Measurements from ENCODE around the gene ZNF813. TPM values are rescaled to one million over a fixed set of nuclear protein-coding genes. Genes with fewer than 3 reads are reported as not detected.

ZNF813 gene
- total RNA-seq, 1 experiment from 2014 or later, result 0.61 TPM

DNA sequence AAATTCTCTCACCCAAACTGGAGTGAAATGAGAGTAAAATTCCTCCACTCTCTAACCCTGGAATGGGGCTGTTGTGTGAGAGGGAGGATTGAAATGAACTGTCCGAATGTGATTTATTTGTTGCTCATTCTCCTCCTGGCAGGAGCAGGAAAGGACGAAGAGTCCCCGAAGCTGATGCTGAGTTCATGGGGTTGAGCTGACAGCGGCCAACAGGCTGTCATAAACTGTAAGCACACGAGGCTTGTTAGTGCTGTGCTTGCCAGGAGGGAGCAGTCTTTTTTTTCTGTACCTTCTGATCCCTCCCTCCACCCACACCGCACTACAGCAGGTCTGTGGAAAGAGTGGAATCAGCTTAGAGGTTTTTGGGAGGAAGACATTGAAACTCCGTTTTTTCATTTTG lies 37.4 kb downstream of the ZNF813 start:
- H3K36me3 Mint-ChIP-seq (ENCODE audit: insufficient read depth, unreplicated experiment), result no peaks in the 10 kb centered on the region

DNA sequence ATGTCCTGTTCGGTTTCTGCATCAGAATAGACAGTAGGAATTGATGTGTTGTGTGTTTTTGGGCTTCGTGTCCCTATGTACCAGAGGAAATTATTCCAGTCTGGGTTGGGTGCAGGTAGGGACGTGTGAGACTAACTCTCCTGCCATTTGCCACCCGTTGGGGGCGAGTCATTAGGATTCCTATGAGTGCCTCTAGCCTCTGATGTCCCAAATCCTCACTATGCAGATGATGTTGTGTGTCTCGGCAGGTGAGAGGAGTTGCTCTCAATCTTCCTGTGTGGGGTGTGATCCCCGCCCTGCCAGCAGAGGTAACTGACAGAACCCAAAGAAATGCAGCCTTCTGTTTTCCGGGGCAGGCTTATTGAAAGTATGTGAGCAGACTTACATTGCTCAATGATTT lies 39.2 kb downstream of the ZNF813 start:
- POLR2A ChIA-PET, result no interaction called here
- intact Hi-C loops (cut with micrococcal nuclease), result no loop called here
- Mint-ChIP-seq H3K9me3 (ENCODE audit: unreplicated experiment) (peaks cover 20% of the 10 kb centered on the region), H3K4me1 (ENCODE audit: insufficient read depth, unreplicated experiment) (no peaks in the 10 kb centered on the region), H3K27ac (ENCODE audit: low read depth, unreplicated experiment) (no peak overlapping the region), H3K4me3 (ENCODE audit: unreplicated experiment) (no peak overlapping the region), H3K36me3 (ENCODE audit: insufficient read depth, unreplicated experiment) (no peaks in the 10 kb centered on the region), H3K27me3 (ENCODE audit: insufficient read depth, unreplicated experiment) (no peaks in the 10 kb centered on the region)
- DNase-seq (ENCODE audit: unreplicated experiment), result no peak
- CTCF ChIA-PET, result no interaction called here
- TF ChIP-seq, protein P1, sequence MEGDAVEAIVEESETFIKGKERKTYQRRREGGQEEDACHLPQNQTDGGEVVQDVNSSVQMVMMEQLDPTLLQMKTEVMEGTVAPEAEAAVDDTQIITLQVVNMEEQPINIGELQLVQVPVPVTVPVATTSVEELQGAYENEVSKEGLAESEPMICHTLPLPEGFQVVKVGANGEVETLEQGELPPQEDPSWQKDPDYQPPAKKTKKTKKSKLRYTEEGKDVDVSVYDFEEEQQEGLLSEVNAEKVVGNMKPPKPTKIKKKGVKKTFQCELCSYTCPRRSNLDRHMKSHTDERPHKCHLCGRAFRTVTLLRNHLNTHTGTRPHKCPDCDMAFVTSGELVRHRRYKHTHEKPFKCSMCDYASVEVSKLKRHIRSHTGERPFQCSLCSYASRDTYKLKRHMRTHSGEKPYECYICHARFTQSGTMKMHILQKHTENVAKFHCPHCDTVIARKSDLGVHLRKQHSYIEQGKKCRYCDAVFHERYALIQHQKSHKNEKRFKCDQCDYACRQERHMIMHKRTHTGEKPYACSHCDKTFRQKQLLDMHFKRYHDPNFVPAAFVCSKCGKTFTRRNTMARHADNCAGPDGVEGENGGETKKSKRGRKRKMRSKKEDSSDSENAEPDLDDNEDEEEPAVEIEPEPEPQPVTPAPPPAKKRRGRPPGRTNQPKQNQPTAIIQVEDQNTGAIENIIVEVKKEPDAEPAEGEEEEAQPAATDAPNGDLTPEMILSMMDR (IDR thresholded peaks at IDR 0.05; ENCODE audit: unreplicated experiment), result no peak
- BruUV-seq (replicated peaks), result no TSS peak

More for the DNA sequence above, 37.4 kb downstream of the ZNF813 start:
- DNase-seq (ENCODE audit: unreplicated experiment), result no peak
- Mint-ChIP-seq H3K27ac (ENCODE audit: low read depth, unreplicated experiment) (no peak overlapping the region), H3K4me3 (ENCODE audit: unreplicated experiment) (no peak overlapping the region), H3K27me3 (ENCODE audit: insufficient read depth, unreplicated experiment) (no peaks in the 10 kb centered on the region), H3K9me3 (ENCODE audit: unreplicated experiment) (peaks cover 27% of the 10 kb centered on the region), H3K4me1 (ENCODE audit: insufficient read depth, unreplicated experiment) (no peaks in the 10 kb centered on the region)
- CTCF ChIA-PET, result interaction anchor here (0.6 kb wide), 1 partner anchor 653 kb away, joined by 3 read pairs; no protein-coding TSS in a partner anchor
- BruUV-seq (replicated peaks), result no TSS peak
- intact Hi-C loops (cut with micrococcal nuclease), result no loop called here
- TF ChIP-seq, protein P1 (IDR thresholded peaks at IDR 0.05; ENCODE audit: unreplicated experiment), result no peak
- POLR2A ChIA-PET, result interaction anchor here (0.7 kb wide), 1 partner anchor 272 kb away, joined by 3 read pairs; no protein-coding TSS in a partner anchor

GRCh38 chr19:53507523-53508442 lies 40.2 kb downstream of the ZNF813 start:
- no peak overlapping the region for H3K4me3 Mint-ChIP-seq (ENCODE audit: unreplicated experiment)
- ChIA-PET CTCF (interaction anchor here (0.6 kb wide), 1 partner anchor 278 kb away, joined by 3 read pairs; no protein-coding TSS in a partner anchor), POLR2A (interaction anchor here (0.7 kb wide), 1 partner anchor 113 kb away, joined by 4 read pairs; the partner anchor contains the start of gene ZNF765)
- no peak overlapping the region for H3K27ac Mint-ChIP-seq (ENCODE audit: low read depth, unreplicated experiment)
- TF ChIP-seq, protein P1 (IDR thresholded peaks at IDR 0.05; ENCODE audit: unreplicated experiment), result no peak
- no peak for DNase-seq (ENCODE audit: unreplicated experiment)
- H3K27me3 Mint-ChIP-seq (ENCODE audit: insufficient read depth, unreplicated experiment), result no peaks in the 10 kb centered on the region
- H3K36me3 Mint-ChIP-seq (ENCODE audit: insufficient read depth, unreplicated experiment), result no peaks in the 10 kb centered on the region
- intact Hi-C loops (cut with micrococcal nuclease), result no loop called here
- H3K4me1 Mint-ChIP-seq (ENCODE audit: insufficient read depth, unreplicated experiment), result no peaks in the 10 kb centered on the region
- H3K9me3 Mint-ChIP-seq (ENCODE audit: unreplicated experiment), result peaks cover 20% of the 10 kb centered on the region
- no TSS peak for BruUV-seq (replicated peaks)

DNA sequence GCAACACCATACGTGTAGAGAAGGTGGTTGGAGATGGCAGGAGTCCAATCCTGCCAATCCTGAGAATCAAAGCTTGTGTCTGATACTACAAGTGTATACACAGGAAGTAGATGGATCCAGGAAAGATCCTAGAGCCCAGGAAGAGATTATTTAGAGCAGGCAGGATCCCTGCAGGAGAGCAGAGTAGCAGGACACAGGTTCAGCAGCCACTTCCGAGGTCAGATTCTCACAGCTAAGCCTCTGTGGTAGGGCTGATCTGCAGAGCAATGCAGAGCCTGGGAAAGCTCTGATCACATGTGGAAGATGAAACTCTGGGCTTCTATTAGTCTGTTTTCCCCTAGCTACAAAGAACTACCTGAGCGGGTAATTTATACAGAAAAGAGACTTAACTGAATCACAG lies 41.9 kb downstream of the ZNF813 start:
- ChIA-PET POLR2A (no interaction called here), CTCF (no interaction called here)
- TF ChIP-seq, protein P1 (IDR thresholded peaks at IDR 0.05; ENCODE audit: unreplicated experiment), result no peak
- H3K27me3 Mint-ChIP-seq (ENCODE audit: insufficient read depth, unreplicated experiment), result no peaks in the 10 kb centered on the region
- BruUV-seq (replicated peaks), result no TSS peak
- peaks cover 20% of the 10 kb centered on the region for H3K9me3 Mint-ChIP-seq (ENCODE audit: unreplicated experiment)
- H3K27ac Mint-ChIP-seq (ENCODE audit: low read depth, unreplicated experiment), result no peak overlapping the region
- no peaks in the 10 kb centered on the region for H3K4me1 Mint-ChIP-seq (ENCODE audit: insufficient read depth, unreplicated experiment)
- H3K4me3 Mint-ChIP-seq (ENCODE audit: unreplicated experiment), result no peak overlapping the region
- DNase-seq (ENCODE audit: unreplicated experiment), result no peak
- intact Hi-C loops (cut with micrococcal nuclease), result no loop called here
- H3K36me3 Mint-ChIP-seq (ENCODE audit: insufficient read depth, unreplicated experiment), result no peaks in the 10 kb centered on the region
